OCI-LY1 (cell line): ENCODE measurements around the gene FAM222A.

ENCODE experiments used
- EZH2 ChIP-seq: fragments of 200-600 bp; sonication (generic), shearing (Covaris generic); IDR thresholded peaks from 2 replicates; pipeline ENCODE4 v1.8.0; 2017; ENCODE audit warnings: borderline replicate concordance, mixed run types, mild to moderate bottlenecking, antibody characterized with exemption, low read length, moderate library complexity, mixed read lengths
- TF ChIP-seq, protein P1 (sequence below): fragments of 200-600 bp; sonication (generic), shearing (Covaris generic); IDR thresholded peaks from 2 replicates; pipeline ENCODE4 v1.5.1; 2017; ENCODE audit warnings: mild to moderate bottlenecking, antibody characterized with exemption, low read length, moderate library complexity, mixed read lengths

DNA sequence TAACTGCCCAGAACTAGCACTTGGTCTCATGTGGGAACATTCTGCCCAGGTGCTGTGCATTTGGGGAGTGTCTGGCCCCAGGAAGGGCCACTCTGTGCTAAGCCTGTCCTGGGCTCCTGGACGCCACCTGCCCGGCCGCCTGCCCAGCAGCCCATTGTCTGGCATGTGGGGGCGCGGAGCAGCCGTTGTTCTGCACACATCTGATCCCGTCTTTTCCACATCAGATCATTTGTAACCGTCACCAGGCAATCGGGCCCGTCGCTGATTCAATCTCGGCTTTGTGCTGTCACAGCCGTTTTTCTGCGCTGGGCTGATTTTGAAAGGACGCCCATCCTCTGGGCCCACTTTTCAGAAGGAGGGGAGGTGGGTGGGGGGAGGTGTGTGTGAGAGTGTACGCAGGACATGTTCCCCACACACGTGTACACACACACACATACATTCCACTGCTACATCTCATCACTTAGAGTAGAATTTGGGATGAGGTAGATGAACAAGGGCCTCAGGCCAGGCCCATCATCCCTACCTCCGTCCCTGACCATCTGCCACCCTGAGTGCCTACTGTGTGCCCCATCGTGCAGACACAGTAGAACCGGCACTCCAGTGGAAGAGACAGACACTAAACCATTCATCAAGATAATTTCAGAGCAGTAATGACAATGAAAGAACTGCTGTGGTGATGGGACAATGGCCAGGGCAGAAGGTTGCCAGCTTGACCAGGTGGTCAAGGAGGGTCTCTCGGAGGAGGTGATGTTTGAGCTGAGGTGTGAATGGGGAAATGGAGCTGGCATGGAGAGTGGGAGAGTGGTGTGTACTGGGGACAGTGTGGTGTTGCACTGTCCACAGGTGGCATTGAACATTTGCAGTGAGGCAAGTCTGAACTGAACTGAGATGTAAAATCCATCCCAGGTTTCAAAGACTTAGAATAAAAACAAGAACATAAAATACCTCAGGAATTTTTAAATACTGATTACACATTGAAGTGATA lies 19.0 kb downstream of the FAM222A start:
- TF ChIP-seq, protein P1, sequence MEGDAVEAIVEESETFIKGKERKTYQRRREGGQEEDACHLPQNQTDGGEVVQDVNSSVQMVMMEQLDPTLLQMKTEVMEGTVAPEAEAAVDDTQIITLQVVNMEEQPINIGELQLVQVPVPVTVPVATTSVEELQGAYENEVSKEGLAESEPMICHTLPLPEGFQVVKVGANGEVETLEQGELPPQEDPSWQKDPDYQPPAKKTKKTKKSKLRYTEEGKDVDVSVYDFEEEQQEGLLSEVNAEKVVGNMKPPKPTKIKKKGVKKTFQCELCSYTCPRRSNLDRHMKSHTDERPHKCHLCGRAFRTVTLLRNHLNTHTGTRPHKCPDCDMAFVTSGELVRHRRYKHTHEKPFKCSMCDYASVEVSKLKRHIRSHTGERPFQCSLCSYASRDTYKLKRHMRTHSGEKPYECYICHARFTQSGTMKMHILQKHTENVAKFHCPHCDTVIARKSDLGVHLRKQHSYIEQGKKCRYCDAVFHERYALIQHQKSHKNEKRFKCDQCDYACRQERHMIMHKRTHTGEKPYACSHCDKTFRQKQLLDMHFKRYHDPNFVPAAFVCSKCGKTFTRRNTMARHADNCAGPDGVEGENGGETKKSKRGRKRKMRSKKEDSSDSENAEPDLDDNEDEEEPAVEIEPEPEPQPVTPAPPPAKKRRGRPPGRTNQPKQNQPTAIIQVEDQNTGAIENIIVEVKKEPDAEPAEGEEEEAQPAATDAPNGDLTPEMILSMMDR, result no peak
- no peak for TF ChIP-seq EZH2
